H1 (cell line): ENCODE measurements around the gene LCE1D. TPM values are rescaled to one million over a fixed set of nuclear protein-coding genes. Genes with fewer than 3 reads are reported as not detected.

Source experiments
- CTCF ChIA-PET: fragments of 300-600 bp; sonication (Branson Sonifier 250); formaldehyde crosslinking; loops from one replicate; lab custom pipeline; 2021; ENCODE audit not compliant: partially characterized antibody; lab: Charles Lee
- POLR2A ChIA-PET: fragments of 300-600 bp; sonication (Branson Sonifier 250); formaldehyde crosslinking; loops from one replicate; lab custom pipeline; 2021; ENCODE audit warnings: inconsistent platforms; ENCODE audit not compliant: partially characterized antibody; lab: Charles Lee
- DNase-seq, 2 experiments: peaks; one replicate each; pipeline versions ENCODE4 v3.0.0 to v3.0.0-alpha.2; 2010 to 2022; ENCODE audit warnings: low spot score in 2 of 2, low read depth in 1 of 2, mixed read lengths in 1 of 2
- FAIRE-seq: peaks from 2 replicates; lab custom pipeline; 2011; peaks lifted over from hg19 to GRCh38; lab: Jason Lieb, UNC
- H2AFZ ChIP-seq: 2 replicates; pipeline ENCODE4 v1.8.1; 2012; ENCODE audit warnings: low read length, inconsistent platforms
- H2AK5ac ChIP-seq: 2 replicates; pipeline ENCODE4 v1.6.1; 2013; ENCODE audit warnings: low read depth, low read length
- H2BK120ac ChIP-seq: replicated peaks from 2 replicates; pipeline ENCODE3; 2013; ENCODE audit warnings: low read depth, low read length, inconsistent platforms
- H2BK12ac ChIP-seq: 2 replicates; pipeline ENCODE4 v1.6.1; 2013; ENCODE audit warnings: low read depth, low read length
- H2BK15ac ChIP-seq: 2 replicates; pipeline ENCODE4 v1.6.1; 2013; ENCODE audit warnings: low read length
- H2BK20ac ChIP-seq: 2 replicates; pipeline ENCODE4 v1.6.1; 2013; ENCODE audit warnings: low read length
- H2BK5ac ChIP-seq: 2 replicates; pipeline ENCODE4 v1.6.1; 2013; ENCODE audit warnings: low read depth, low read length
- H3K14ac ChIP-seq: 2 replicates; pipeline ENCODE4 v1.6.1; 2013; ENCODE audit warnings: inconsistent platforms; ENCODE audit not compliant: insufficient read length
- H3K18ac ChIP-seq: 2 replicates; pipeline ENCODE4 v1.6.1; 2013; ENCODE audit warnings: low read length; ENCODE audit errors: extremely low read depth
- H3K23ac ChIP-seq: 2 replicates; pipeline ENCODE4 v1.6.1; 2013; ENCODE audit warnings: inconsistent platforms; ENCODE audit not compliant: insufficient read length
- H3K23me2 ChIP-seq: 2 replicates; pipeline ENCODE4 v1.6.1; 2013; ENCODE audit warnings: low read depth, low read length
- H3K27ac ChIP-seq: 2 replicates; pipeline ENCODE4 v1.6.1; 2011; ENCODE audit warnings: low read depth, low read length, inconsistent platforms
- H3K27me3 ChIP-seq, 4 experiments: replicated peaks in 1 of 4; 1 replicate in 1 of 4; 2 replicates in 3 of 4; pipeline versions ENCODE4 v1.6.1 to v1.8.1; 2011 to 2013; ENCODE audit warnings: low read length in 3 of 4, mild to moderate bottlenecking in 3 of 4, inconsistent platforms in 2 of 4, mixed read lengths in 2 of 4, moderate library complexity in 1 of 4; ENCODE audit not compliant: control insufficient read depth in 3 of 4, insufficient read depth in 3 of 4; ENCODE audit errors: extremely low read depth in 1 of 4
- H3K36me3 ChIP-seq, 4 experiments: 2 replicates each; pipeline versions ENCODE4 v1.6.1 to v1.8.1; 2011 to 2013; ENCODE audit warnings: mild to moderate bottlenecking in 4 of 4, low read length in 3 of 4, moderate library complexity in 2 of 4, control low read depth in 1 of 4, inconsistent platforms in 1 of 4; ENCODE audit not compliant: insufficient read depth in 4 of 4, control insufficient read depth in 2 of 4
- H3K4ac ChIP-seq: replicated peaks from 2 replicates; pipeline ENCODE3; 2013; ENCODE audit warnings: low read length, low read depth, mixed read lengths, inconsistent platforms; ENCODE audit not compliant: insufficient read length
- H3K4me1 ChIP-seq, 4 experiments: replicated peaks in 1 of 4; 1 replicate in 1 of 4; 2 replicates in 3 of 4; pipeline versions ENCODE4 v1.6.1 to v1.8.1; 2011 to 2013; ENCODE audit warnings: low read length in 3 of 4, inconsistent platforms in 2 of 4, mixed read lengths in 1 of 4; ENCODE audit not compliant: insufficient read depth in 4 of 4, control insufficient read depth in 3 of 4
- H3K4me2 ChIP-seq, 2 experiments: 2 replicates each; pipeline versions ENCODE4 v1.6.1 to v1.8.1; 2011 to 2013; ENCODE audit warnings: low read depth in 2 of 2, low read length in 2 of 2, control low read depth in 1 of 2, inconsistent platforms in 1 of 2, mild to moderate bottlenecking in 1 of 2; ENCODE audit not compliant: insufficient read depth in 1 of 2
- H3K4me3 ChIP-seq, 4 experiments: fragments of 200-600, 300-600 bp in 1 of 4; sonication (generic), shearing (Covaris generic), sonication (Bioruptor Twin) in 1 of 4; 2 replicates each; pipeline versions ENCODE4 v1.5.1 to v1.8.1; 2011 to 2016; ENCODE audit warnings: low read length in 4 of 4, low read depth in 3 of 4, control low read depth in 2 of 4, inconsistent platforms in 2 of 4, mild to moderate bottlenecking in 2 of 4, mixed read lengths in 1 of 4, moderate library complexity in 1 of 4; ENCODE audit not compliant: insufficient read depth in 2 of 4; ENCODE audit errors: extremely low read depth in 1 of 4
- H3K56ac ChIP-seq: replicated peaks from 2 replicates; pipeline ENCODE3; 2013; ENCODE audit warnings: low read depth, mild to moderate bottlenecking, mixed read lengths, low read length, inconsistent platforms; ENCODE audit not compliant: insufficient read length
- H3K79me1 ChIP-seq: 2 replicates; pipeline ENCODE4 v1.6.1; 2013; ENCODE audit warnings: low read depth, low read length, control low read depth
- H3K79me2 ChIP-seq, 2 experiments: 2 replicates each; pipeline versions ENCODE4 v1.6.1 to v1.8.1; 2012 to 2013; ENCODE audit warnings: low read length in 2 of 2, mild to moderate bottlenecking in 2 of 2, inconsistent platforms in 1 of 2; ENCODE audit not compliant: insufficient read depth in 2 of 2, control insufficient read depth in 1 of 2
- H3K9ac ChIP-seq, 4 experiments: replicated peaks in 1 of 4; 1 replicate in 1 of 4; 2 replicates in 3 of 4; pipeline versions ENCODE4 v1.6.1 to v1.8.1; 2011 to 2013; ENCODE audit warnings: low read depth in 3 of 4, low read length in 3 of 4, control low read depth in 2 of 4, mild to moderate bottlenecking in 2 of 4, moderate library complexity in 2 of 4, inconsistent platforms in 1 of 4; ENCODE audit errors: extremely low read depth in 1 of 4
- H3K9me3 ChIP-seq, 2 experiments: 2 replicates each; pipeline versions ENCODE4 v1.6.1 to v1.8.1; 2012 to 2013; ENCODE audit warnings: mild to moderate bottlenecking in 2 of 2, moderate library complexity in 2 of 2, control low read depth in 1 of 2, inconsistent platforms in 1 of 2, low read depth in 1 of 2, low read length in 1 of 2, mixed read lengths in 1 of 2; ENCODE audit not compliant: insufficient read depth in 2 of 2
- H4K20me1 ChIP-seq, 2 experiments: replicated peaks in 1 of 2; 2 replicates each; pipeline versions ENCODE3 to v1.8.1; 2011 to 2013; ENCODE audit warnings: inconsistent platforms in 2 of 2, low read length in 2 of 2, mild to moderate bottlenecking in 1 of 2; ENCODE audit not compliant: insufficient read depth in 2 of 2, control insufficient read depth in 1 of 2
- H4K5ac ChIP-seq: 2 replicates; pipeline ENCODE4 v1.6.1; 2013; ENCODE audit warnings: low read length, low read depth, mixed read lengths, inconsistent platforms; ENCODE audit not compliant: insufficient read length
- H4K8ac ChIP-seq: 2 replicates; pipeline ENCODE4 v1.8.0; 2013; ENCODE audit warnings: mild to moderate bottlenecking, moderate library complexity, low read length, inconsistent platforms; ENCODE audit not compliant: insufficient read depth; ENCODE audit errors: extremely low read depth
- H4K91ac ChIP-seq: replicated peaks from 2 replicates; pipeline ENCODE3; 2013; ENCODE audit warnings: low read length, mixed read lengths, inconsistent platforms; ENCODE audit not compliant: insufficient read length
- CBX5 ChIP-seq: fragments of 300-800, 300-1000 bp; sonication (generic); IDR thresholded peaks from 2 replicates; pipeline ENCODE4 v1.7.1; 2016; ENCODE audit warnings: antibody characterized with exemption, low read length, low read depth
- EGR1 ChIP-seq: IDR thresholded peaks from 2 replicates; pipeline ENCODE4 v1.6.1; 2011; ENCODE audit warnings: low read depth, low read length, borderline replicate concordance
- EZH2 ChIP-seq: fragments of 200-600 bp; sonication (generic); IDR thresholded peaks from 2 replicates; pipeline ENCODE4 v1.7.1; 2012; ENCODE audit warnings: low read depth, mild to moderate bottlenecking, moderate library complexity, low read length, inconsistent platforms; ENCODE audit not compliant: severe bottlenecking
- JUN ChIP-seq: IDR thresholded peaks from 2 replicates; pipeline ENCODE4 v1.6.1; 2011; ENCODE audit warnings: low read depth, mild to moderate bottlenecking, improper control_type of control experiment, low read length
- KDM1A ChIP-seq: fragments of 200-600, 300-600 bp; sonication (generic); IDR thresholded peaks from 2 replicates; pipeline ENCODE4 v1.7.1; 2016; ENCODE audit warnings: mild to moderate bottlenecking, low read length, borderline replicate concordance
- SP4 ChIP-seq: IDR thresholded peaks from 2 replicates; pipeline ENCODE4 v1.6.1; 2012; ENCODE audit warnings: low read length, inconsistent platforms
- TAF7 ChIP-seq: optimal IDR thresholded peaks from 2 replicates; pipeline ENCODE3; 2011; ENCODE audit warnings: low read depth, mild to moderate bottlenecking, inconsistent platforms, low read length, moderate library complexity, borderline replicate concordance
- TBP ChIP-seq: IDR thresholded peaks from 2 replicates; pipeline ENCODE4 v1.6.1; 2011; ENCODE audit warnings: low read depth, low read length, improper control_type of control experiment
- TCF12 ChIP-seq: IDR thresholded peaks from 2 replicates; pipeline ENCODE4 v1.6.1; 2011; ENCODE audit warnings: low read depth, mild to moderate bottlenecking, low read length
- WGBS, 2 experiments: shearing (Covaris generic) in 1 of 2; methylation state at CpG; one replicate each; pipeline versions ENCODE4 v1.1.6 to v1.1.7; 2013 to 2015; ENCODE audit warnings: low lambda C conversion rate in 2 of 2, mixed read lengths in 2 of 2, inconsistent platforms in 1 of 2, low coverage in 1 of 2, missing lambda C conversion rate in 1 of 2; ENCODE audit not compliant: insufficient replicate concordance in 2 of 2, insufficient coverage in 1 of 2, insufficient read length in 1 of 2; ENCODE audit errors: extremely low coverage in 1 of 2, missing lambda C conversion rate in 1 of 2; 5-methylcytosine and 5-hydroxymethylcytosine counted together
- polyA plus RNA-seq, 7 experiments: library from polyadenylated mRNA; depleted of rRNA in 3 of 7; stranded (reverse) in 5 of 7; unstranded in 2 of 7; fragments of >200 nt in 5 of 7; fragments of 200-250 nt in 2 of 7; gene quantifications; 1 replicate in 5 of 7; 2 replicates in 1 of 7; 4 replicates in 1 of 7; pipeline versions ENCODE4 v1.2.1 to v1.2.3, GENCODE V29; 2011 to 2013; ENCODE audit warnings: missing spikeins in 2 of 7, mixed read lengths in 2 of 7
- total RNA-seq: library from RNA; stranded (reverse); fragmentation: NEBNext Ultra II Directional; extraction: Animal tissue kit (Norgen Biotek cat#: 25700); gene quantifications from 2 replicates; pipeline ENCODE4 v1.2.1, GENCODE V29; 2021

The LCE1D gene
- total and polyA plus RNA-seq, 2 of the 8 experiments (the other 6 are each of a cell fraction or from before 2014, with no cell fraction given), result not detected

DNA sequence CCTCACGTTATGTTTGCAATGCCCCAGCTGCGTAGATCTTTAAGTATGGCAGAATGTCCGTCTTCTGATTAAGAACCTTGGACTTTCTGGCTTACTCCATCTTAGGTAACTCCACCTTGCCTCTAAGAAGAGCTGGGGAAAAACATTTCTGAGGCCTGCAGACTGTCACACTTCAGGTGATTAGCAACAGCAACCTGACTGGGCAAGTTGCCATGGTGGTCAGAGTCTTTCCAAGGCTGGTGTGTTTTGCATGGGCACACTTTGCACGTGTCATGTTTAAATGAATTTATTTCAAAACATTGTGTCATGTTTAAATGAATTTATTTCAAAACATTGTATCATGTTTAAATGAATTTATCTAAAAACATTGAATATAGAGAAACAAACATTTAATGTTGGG lies 37.9 kb upstream of the LCE1D start:
- WGBS, 2 experiments, result 60% methylated on average over 4 of the region's 4 CpGs; no CpG with 5 or more reads in 1 of the 2 experiments
- H3K79me1 ChIP-seq, result no peaks in the 10 kb centered on the region
- H3K79me2 ChIP-seq, result no peaks in the 10 kb centered on the region

More for the DNA sequence above, 37.9 kb upstream of the LCE1D start:
- H4K91ac ChIP-seq, result no peak overlapping the region
- H4K5ac ChIP-seq, result no peak overlapping the region
- H2BK20ac ChIP-seq, result no peak overlapping the region
- no peaks in the 10 kb centered on the region for H3K4me1 ChIP-seq
- no peak overlapping the region for H3K23ac ChIP-seq
- H4K20me1 ChIP-seq, result no peaks in the 10 kb centered on the region
- ChIA-PET CTCF (no interaction called here), POLR2A (no interaction called here)
- H2AFZ ChIP-seq, result no peak overlapping the region
- H3K4ac ChIP-seq, result no peak overlapping the region
- TF ChIP-seq SP4, result no peak
- no peak for TF ChIP-seq EGR1
- TF ChIP-seq KDM1A, result no peak
- TF ChIP-seq TAF7, result no peak
- no peak for TF ChIP-seq TCF12
- no peak for TF ChIP-seq TBP
- TF ChIP-seq EZH2, result no peak
- no peak for TF ChIP-seq CBX5
- TF ChIP-seq JUN, result no peak
- no peaks in the 10 kb centered on the region for H3K36me3 ChIP-seq
- FAIRE-seq, result no peak
- H3K4me3 ChIP-seq, result no peak overlapping the region
- no peak overlapping the region for H3K56ac ChIP-seq
- H3K18ac ChIP-seq, result no peak overlapping the region
- no peak for DNase-seq
- no peak overlapping the region for H2BK12ac ChIP-seq
- peaks cover 77 to 86% of the 10 kb centered on the region in 2 experiments for H3K9me3 ChIP-seq
- H3K9ac ChIP-seq, result no peak overlapping the region
- H3K27ac ChIP-seq, result no peak overlapping the region
- H4K8ac ChIP-seq, result no peak overlapping the region
- H2BK5ac ChIP-seq, result no peak overlapping the region
- H3K27me3 ChIP-seq, result no peaks in the 10 kb centered on the region
- no peak overlapping the region for H2BK120ac ChIP-seq
- H2AK5ac ChIP-seq, result no peak overlapping the region
- H3K4me2 ChIP-seq, result no peak overlapping the region
- H3K14ac ChIP-seq, result no peak overlapping the region
- no peak overlapping the region for H2BK15ac ChIP-seq
- H3K23me2 ChIP-seq, result no peaks in the 10 kb centered on the region
